ENCODE measurements around the gene ALPG.

GRCh38 chr2:232458661-232459418 is 52.2 kb downstream of the ALPG start:
- TF ChIP-seq EZH2 (IDR thresholded peaks at IDR 0.05; ENCODE audit: insufficient read depth, poor library complexity, severe bottlenecking) (no peak), EZH2phosphoT487 (IDR thresholded peaks at IDR 0.05; ENCODE audit: insufficient read depth, low read depth) (no peak)

Data from GM23248 (cell line).